ENCODE measurements around the gene CABCOCO1. TPM values are rescaled to one million over a fixed set of nuclear protein-coding genes. Genes with fewer than 3 reads are reported as not detected.

CABCOCO1 gene
- total and polyA plus RNA-seq, 10 of the 15 experiments (the other 5 are each of a cell fraction or from before 2014, with no cell fraction given): not detected

- H3K9me3 ChIP-seq (replicated peaks; ENCODE audit: control insufficient read depth, insufficient read depth, low read length): no peaks in the 10 kb centered on the region
- no peaks in the 10 kb centered on the region for H3K27me3 ChIP-seq (replicated peaks in 1 of 2; ENCODE audit: control insufficient read depth in 2 of 2, insufficient read depth in 2 of 2, low read length in 1 of 2)
- H4K20me1 ChIP-seq (ENCODE audit: control insufficient read depth, insufficient read depth): no peaks in the 10 kb centered on the region
- ChIA-PET RAD21 (ENCODE audit: unreplicated experiment) (no interaction called here), CTCF (interaction anchor here (1.1 to 1.6 kb wide), 3 partner anchors 88 to 498 kb away, joined by 3 to 6 read pairs (median 4); no protein-coding TSS in a partner anchor), POLR2A (no interaction called here), SMC1A (ENCODE audit: uncharacterized antibody, unreplicated experiment) (interaction anchor here (1.2 kb wide), 1 partner anchor 498 kb away, joined by 3 read pairs; no protein-coding TSS in a partner anchor)
- FAIRE-seq (no peak), DNase-seq (ENCODE audit: low read depth, low spot score) (no peak), ATAC-seq (no peak)
- no peak overlapping the region for H3K9ac ChIP-seq (ENCODE audit: control insufficient read depth, insufficient read depth, low read length)
- BruUV-seq (replicated peaks): no TSS peak
- H3K27ac ChIP-seq (ENCODE audit: control insufficient read depth, insufficient read depth): no peak overlapping the region
- intact Hi-C loops (cut with micrococcal nuclease; ENCODE audit: unreplicated experiment): no loop called here
- 61% methylated on average over 2 of the region's 2 CpGs for WGBS (ENCODE audit: insufficient coverage, insufficient replicate concordance, low lambda C conversion rate, missing lambda C conversion rate)
- in situ Hi-C loops (cut with MboI): no loop called here
- TF ChIP-seq EP300 (IDR thresholded peaks at IDR 0.05; ENCODE audit: borderline replicate concordance in 1 of 2, control insufficient read depth in 1 of 2, low read depth in 2 of 2, low read length in 2 of 2): no peak
- no peak for TF ChIP-seq TARDBP (IDR thresholded peaks at IDR 0.05; ENCODE audit: borderline replicate concordance)
- TF ChIP-seq ATF3 (IDR thresholded peaks at IDR 0.05; ENCODE audit: borderline replicate concordance, extremely low read depth, low read depth, low read length): no peak
- no peak for TF ChIP-seq SREBF1 (IDR thresholded peaks at IDR 0.05; ENCODE audit: low read length)
- TF ChIP-seq CHD2 (IDR thresholded peaks at IDR 0.05; ENCODE audit: borderline replicate concordance, low read depth, low read length): no peak
- TF ChIP-seq MTA2 (IDR thresholded peaks at IDR 0.05; ENCODE audit: low read depth): no peak
- TF ChIP-seq ZSCAN29 (IDR thresholded peaks at IDR 0.05): no peak
- no peak for TF ChIP-seq ZNF217 (IDR thresholded peaks at IDR 0.05)
- TF ChIP-seq PAX5 (IDR thresholded peaks at IDR 0.05; ENCODE audit: borderline replicate concordance, low read depth, low read length): no peak
- no peak for TF ChIP-seq ZNF687 (IDR thresholded peaks at IDR 0.05)
- no peak for TF ChIP-seq ESRRA (IDR thresholded peaks at IDR 0.05; ENCODE audit: low read length)
- no peak for TF ChIP-seq IRF5 (IDR thresholded peaks at IDR 0.05; ENCODE audit: borderline replicate concordance)
- TF ChIP-seq NFYB (IDR thresholded peaks at IDR 0.05; ENCODE audit: insufficient read depth, low read depth, low read length): no peak
- TF ChIP-seq SIX5 (IDR thresholded peaks at IDR 0.05; ENCODE audit: low read depth, low read length, severe bottlenecking): no peak
- TF ChIP-seq RBBP5 (conservative IDR thresholded peaks at IDR 0.05): no peak
- TF ChIP-seq SMC3 (IDR thresholded peaks at IDR 0.05; ENCODE audit: borderline replicate concordance, low read length): no peak
- TF ChIP-seq BACH1 (IDR thresholded peaks at IDR 0.05; ENCODE audit: borderline replicate concordance): no peak
- no peak for TF ChIP-seq EGR1 (IDR thresholded peaks at IDR 0.05; ENCODE audit: borderline replicate concordance in 1 of 2, low read depth in 2 of 2, low read length in 2 of 2)
- TF ChIP-seq EZH2 (IDR thresholded peaks at IDR 0.05; ENCODE audit: borderline replicate concordance, control insufficient read depth, low read depth, low read length): no peak
- no peak overlapping the region for H3K4me2 ChIP-seq (ENCODE audit: control insufficient read depth, insufficient read depth)
- H3K79me2 ChIP-seq (ENCODE audit: control insufficient read depth, insufficient read depth, low read length): no peaks in the 10 kb centered on the region
- peaks cover 12% of the 10 kb centered on the region for H3K4me1 ChIP-seq (ENCODE audit: control insufficient read depth, insufficient read depth, low read length)
- no peak overlapping the region for H3K4me3 ChIP-seq
- no peak overlapping the region for H2AFZ ChIP-seq (ENCODE audit: control insufficient read depth, low read depth, low read length)
- H3K36me3 ChIP-seq (ENCODE audit: control insufficient read depth in 2 of 2, insufficient read depth in 2 of 2, low read length in 1 of 2): no peaks in the 10 kb centered on the region
Measured at GRCh38 chr10:61747307-61747706, 84.6 kb downstream of the CABCOCO1 start.
